NCI-H2227 (cell line): ENCODE results near the gene PDE3A.
"Not testable (repeated sequence)": the region's sequence is repeated elsewhere in the genome, so short reads cannot be mapped to it uniquely, and the experiment has no call there.

Experiments
- DNase-seq: peaks from one replicate; lab custom pipeline; 2025; ENCODE audit not compliant: unreplicated experiment; lab: John Stamatoyannopoulos, UW

PDE3A gene

DNA sequence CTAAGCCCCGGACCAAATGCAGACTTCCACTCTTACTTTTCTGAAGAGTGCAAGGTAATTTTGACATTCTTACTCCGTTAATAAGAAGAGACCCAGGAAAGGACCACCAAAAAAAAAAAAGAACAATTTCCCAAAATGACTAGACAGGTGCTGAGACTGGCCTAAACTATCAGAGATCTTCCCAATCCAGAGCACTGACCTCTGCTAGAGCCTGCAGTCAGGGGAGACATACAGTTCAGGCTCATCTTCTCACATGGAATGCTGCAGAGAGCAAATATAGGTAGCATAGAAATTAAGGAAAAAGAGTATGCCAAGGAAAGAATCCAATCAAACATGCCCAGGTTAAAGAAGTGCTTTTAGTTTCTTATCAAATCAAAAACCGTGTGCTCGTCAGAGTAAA is 177.9 kb downstream of the PDE3A start:
- DNase-seq = no peak

DNA sequence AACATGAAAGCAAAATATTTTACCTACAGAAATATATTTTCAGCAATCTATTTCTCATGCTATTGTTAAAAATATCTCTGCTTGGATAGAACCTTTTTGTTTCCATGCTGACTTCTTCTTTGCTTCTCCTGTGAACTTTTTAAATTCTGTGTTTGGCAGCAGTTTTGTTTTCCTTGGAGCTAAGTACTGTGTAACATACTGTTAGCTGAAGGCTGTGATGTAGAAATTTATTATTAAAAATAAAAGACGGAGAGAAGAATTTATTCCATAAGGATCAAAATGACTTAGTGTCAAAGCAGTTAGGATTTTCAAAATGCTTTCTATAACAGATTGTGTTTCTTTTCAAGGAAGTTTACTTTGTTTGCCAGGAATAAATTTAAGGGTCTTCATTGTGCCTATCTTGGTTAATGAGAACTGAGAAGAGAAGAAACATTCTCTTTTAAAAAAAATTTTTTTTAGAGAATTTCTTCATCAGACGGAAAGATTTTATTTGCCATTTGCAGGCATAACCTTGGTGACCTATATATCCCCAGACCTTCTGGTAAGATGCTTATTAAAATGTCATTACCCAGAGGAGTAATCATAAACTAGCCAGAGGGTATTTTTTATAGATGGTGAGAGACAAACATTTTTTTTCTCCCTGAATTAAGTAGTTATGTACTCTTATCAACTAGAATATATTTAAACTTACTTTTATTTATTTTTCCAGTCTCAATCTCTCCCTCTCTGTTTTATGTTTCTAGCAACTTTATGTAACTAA is 179.7 kb downstream of the PDE3A start:
- DNase-seq = no peak

DNA sequence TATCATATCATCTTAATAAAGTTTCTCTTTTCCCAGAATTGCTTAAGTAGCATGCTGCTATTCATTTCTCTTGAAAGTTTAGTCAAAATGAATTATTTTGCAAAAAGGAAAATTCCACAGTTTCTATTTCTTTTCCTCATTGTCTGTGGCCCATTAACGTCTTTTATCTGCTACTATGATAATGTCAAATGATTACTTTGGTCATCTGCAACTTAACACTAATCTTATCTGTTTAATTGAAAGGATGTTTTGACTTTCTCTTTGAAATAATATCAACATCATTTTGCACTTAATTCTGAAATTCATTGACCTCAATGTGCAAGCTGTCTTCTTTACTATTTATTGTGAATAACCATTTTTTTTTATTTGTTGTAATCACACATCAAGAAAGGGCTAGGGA is 180.3 kb downstream of the PDE3A start:
- no peak for DNase-seq

DNA sequence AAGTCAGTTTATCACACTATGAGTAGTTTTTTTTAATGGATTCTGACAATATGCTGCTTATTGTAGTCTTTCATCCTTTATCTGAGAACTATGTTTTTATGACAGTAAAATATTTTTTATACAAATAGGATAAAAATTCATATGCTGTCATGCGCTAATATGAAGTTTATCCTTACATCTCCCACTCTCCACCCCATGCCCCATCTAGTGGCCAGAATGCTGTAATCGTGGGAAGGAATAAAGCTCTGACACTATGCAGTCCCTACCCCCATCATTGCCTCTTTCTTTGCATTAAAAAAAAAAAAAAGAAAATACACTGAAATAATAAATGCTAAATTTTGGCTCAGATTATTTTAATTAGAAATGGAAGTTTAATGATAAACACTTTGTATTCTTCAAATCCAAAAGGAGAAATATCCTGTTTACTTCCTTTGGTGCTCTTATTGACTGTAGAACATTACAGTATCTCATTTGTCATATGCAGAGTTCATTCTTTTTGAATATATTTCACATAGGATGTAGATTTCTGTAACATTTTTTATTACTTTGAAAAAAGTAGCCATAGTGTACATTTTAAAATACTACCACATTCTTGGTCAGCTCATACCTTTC is 180.9 kb downstream of the PDE3A start:
- DNase-seq = no peak

DNA sequence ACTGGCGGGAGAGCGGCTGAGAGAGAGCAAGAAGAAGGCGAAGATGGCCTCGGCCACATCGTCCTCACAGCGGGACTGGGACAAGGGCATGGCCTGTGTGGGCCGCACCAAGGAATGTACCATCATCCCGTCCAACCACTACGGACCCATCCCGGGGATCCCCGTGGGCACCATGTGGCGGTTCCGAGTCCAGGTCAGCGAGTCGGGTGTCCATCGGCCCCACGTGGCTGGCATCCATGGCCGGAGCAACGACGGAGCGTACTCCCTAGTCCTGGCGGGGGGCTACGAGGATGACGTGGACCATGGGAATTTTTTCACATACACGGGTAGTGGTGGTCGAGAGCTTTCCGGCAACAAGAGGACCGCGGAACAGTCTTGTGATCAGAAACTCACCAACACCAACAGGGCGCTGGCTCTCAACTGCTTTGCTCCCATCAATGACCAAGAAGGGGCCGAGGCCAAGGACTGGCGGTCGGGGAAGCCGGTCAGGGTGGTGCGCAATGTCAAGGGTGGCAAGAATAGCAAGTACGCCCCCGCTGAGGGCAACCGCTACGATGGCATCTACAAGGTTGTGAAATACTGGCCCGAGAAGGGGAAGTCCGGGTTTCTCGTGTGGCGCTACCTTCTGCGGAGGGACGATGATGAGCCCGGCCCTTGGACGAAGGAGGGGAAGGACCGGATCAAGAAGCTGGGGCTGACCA is 183.6 kb downstream of the PDE3A start:
- DNase-seq = not testable (repeated sequence)

DNA sequence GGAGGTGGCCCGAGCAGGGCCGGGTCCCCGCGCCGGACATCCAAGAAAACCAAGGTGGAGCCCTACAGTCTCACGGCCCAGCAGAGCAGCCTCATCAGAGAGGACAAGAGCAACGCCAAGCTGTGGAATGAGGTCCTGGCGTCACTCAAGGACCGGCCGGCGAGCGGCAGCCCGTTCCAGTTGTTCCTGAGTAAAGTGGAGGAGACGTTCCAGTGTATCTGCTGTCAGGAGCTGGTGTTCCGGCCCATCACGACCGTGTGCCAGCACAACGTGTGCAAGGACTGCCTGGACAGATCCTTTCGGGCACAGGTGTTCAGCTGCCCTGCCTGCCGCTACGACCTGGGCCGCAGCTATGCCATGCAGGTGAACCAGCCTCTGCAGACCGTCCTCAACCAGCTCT is 184.2 kb downstream of the PDE3A start:
- DNase-seq = not testable (repeated sequence)

DNA sequence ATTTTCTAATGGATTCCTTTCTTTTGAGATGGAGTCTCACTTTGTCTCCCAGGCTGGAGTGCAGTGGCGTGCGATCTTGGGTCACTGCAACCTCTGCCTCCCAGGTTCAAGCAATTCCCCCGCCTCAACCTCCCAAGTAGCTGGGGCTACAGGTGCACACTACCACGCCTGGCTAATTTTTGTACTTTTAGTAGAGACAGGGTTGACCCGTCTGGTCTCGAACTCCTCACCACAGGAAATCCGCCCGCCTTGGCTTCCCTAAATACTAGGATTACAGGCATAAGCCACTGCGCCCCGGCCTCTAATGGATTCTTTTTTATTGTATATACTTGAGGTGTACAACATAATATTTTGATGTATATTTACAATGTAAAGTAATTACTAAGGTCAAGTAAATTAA is 186.7 kb downstream of the PDE3A start:
- no peak for DNase-seq

- no peak for DNase-seq
Measured at GRCh38 chr12:20555771-20556170, 187.4 kb downstream of the PDE3A start.

GRCh38 chr12:20557096-20557495 is 188.8 kb downstream of the PDE3A start:
- DNase-seq = no peak

GRCh38 chr12:20560935-20561334 is 192.6 kb downstream of the PDE3A start:
- no peak for DNase-seq

GRCh38 chr12:20561871-20562270 is 193.5 kb downstream of the PDE3A start:
- no peak for DNase-seq

DNA sequence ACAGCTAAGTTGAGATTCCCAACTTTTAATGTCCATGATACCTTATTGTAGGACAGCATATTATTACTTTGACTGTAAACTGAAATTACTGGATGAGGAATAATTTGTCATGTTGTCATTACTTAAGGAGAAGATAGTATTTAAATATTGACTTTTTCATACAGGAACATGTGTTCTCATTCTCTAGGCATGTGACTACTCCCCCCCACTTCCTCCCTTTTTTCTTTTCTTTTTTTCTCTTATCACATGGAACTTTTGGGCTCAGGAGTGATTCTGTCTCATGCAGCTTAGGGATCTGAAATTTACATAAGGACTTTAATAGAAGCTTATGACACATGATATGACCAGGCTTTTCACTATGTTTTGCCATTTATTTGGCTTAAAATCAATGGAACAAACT is 199.1 kb downstream of the PDE3A start:
- no peak for DNase-seq

GRCh38 chr12:20572451-20572850 is 204.1 kb downstream of the PDE3A start:
- DNase-seq = no peak

GRCh38 chr12:20576528-20576927 is 208.2 kb downstream of the PDE3A start:
- DNase-seq = no peak

DNA sequence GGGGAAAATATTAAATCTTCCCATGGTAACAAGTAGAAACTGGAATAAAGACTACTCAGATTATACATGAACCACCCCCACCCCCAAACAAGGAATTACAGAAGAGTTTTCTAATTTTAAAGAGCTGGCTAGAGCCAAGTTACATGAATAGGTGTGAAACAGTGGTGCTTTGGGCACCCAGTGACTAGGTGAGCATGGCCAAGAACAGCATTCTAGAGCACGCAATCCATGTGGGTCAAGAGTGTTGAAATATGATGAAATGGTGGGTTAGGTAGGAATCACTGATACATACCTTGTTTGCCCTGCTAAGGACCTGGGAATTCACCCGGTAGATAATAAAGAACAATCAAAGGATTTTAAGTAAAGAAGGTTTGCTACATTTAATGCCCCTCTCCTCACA is 208.7 kb downstream of the PDE3A start:
- no peak for DNase-seq

DNA sequence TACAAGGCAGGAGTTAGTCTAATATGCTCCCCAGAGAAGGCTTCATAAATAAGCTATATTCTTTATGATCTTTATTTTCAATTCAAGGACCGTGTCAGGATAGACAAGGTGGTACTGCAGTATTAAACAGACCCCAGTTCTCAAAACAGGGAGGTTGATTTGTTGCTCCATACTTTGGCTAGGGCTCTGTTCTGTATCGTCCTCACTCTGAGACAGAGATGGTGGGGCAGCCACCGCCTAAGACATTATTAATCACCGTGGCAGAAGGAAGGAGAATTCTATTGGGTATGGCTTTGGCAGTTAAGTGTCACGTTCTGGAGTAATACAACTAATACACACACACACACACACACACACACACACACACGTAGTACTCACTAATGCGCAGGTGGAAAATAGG is 209.8 kb downstream of the PDE3A start:
- DNase-seq = no peak

DNA sequence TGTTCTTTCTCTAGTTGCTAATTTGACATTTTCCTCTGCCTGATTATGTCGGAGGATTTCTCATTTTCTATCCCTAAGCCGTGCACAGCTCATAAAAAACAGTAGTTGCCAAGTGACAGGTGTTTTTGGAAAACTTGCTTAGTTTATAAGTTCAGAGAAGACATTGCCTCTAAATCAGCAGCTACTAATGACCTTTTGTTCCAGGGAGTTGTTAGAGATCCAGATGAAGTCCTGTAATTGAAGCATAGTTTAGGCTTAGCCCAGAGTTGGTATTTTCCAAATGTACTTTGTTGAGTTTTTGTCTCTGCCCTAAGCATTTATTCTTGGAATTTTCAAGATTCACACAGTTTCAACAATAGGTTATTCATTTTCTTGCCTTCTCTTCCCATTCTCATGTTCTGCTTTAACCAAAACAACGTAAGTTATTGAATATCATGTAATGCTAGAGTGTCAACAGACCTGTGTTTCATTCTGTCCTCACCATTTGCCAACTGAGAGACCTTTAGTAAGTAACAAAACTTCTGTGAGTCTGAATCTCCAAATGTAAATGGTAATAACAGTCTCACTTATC is 216.8 kb downstream of the PDE3A start:
- no peak for DNase-seq

DNA sequence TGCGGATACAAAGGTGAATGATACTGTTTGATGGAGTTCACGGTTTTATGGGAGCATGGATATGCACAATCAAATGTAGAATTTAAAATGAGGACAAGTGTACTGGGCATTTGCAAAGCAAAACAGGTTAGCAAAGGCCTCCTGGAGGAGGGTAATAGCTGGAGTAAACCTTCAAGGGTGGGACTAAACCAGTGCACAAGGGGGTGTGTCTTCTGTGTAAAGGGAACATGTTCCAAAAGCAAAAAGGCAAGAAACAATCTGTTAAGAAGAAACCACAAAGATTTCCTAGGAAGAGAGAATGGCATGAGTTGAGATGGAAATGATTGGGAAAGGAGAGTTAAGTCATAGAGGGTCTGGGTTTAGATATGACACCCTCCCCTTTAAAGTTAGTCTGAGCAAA is 217.6 kb downstream of the PDE3A start:
- no peak for DNase-seq

GRCh38 chr12:20588042-20588441 is 219.7 kb downstream of the PDE3A start:
- DNase-seq = no peak

DNA sequence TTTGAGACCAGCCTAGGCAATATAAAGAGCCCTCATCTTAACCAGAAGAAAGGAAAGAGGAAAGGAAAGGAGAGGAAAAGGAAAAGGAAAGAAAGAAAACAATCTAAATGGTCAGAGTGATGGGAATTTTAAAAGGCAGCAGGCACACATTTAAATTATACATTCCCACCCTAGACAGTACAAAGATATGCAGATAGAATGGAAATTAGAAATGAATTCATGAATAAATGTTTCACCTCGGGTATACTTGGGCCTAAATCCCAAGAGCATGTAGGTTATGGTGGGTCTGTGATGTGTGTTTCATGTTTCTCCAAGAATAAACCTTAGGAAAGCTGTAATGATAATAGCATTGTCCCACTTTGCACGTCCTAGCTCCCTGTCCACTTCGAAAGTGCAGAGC is 222.2 kb downstream of the PDE3A start:
- DNase-seq = no peak

DNA sequence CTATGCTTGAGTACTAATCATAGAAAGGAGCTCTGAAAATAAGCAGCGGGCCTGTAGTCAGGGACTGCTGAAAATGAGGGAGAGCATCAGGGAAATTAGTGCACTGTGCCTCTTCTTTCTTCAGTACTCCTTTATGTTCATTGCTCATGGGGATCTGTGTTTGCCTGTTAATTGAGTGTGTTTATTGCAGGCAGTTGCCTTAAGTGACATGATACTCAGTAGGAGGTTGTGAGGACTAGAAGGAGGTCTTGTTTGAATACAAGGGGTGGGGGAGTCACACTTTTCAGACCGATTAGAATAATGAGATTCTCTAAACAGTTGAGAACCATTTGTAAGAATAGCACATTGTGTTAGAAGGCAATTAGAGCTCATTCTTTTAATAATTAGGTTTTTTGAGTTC is 224.2 kb downstream of the PDE3A start:
- no peak for DNase-seq

- no peak for DNase-seq
Measured at GRCh38 chr12:20593611-20594010, 225.3 kb downstream of the PDE3A start.
